Liver (tissue), 3 donors: Measurements from ENCODE around the gene RNF5.

ENCODE experiments used
- CTCF ChIP-seq: fragments of 150-350 bp; IDR thresholded peaks from 2 replicates; pipeline ENCODE4 v1.5.1; 2017; ENCODE audit warnings: improper control_type of control experiment, low read depth, low read length; ENCODE audit not compliant: missing input control
- FOXA1 ChIP-seq: IDR thresholded peaks from 2 replicates; pipeline ENCODE4 v1.6.1; 2016; ENCODE audit warnings: antibody characterized with exemption
- RAD21 ChIP-seq, 2 donors: IDR thresholded peaks; 2 replicates each; pipeline ENCODE4 v1.6.1; 2016; ENCODE audit warnings: antibody characterized with exemption in 2 of 2, mild to moderate bottlenecking in 2 of 2
- TAF1 ChIP-seq: conservative IDR thresholded peaks from 2 replicates; pipeline ENCODE4 v1.6.1; 2016; ENCODE audit warnings: antibody characterized with exemption, mild to moderate bottlenecking
- YY1 ChIP-seq: IDR thresholded peaks from 2 replicates; pipeline ENCODE4 v1.6.1; 2016; ENCODE audit warnings: antibody characterized with exemption, mild to moderate bottlenecking
- donor health status: healthy.
- donor health status: healthy.

GRCh38 chr6:32170294-32170693 lies 7.9 kb upstream of the RNF5 start:
- TF ChIP-seq CTCF (no peak), RAD21 (IDR thresholded peaks at IDR 0.05) (no peak), TAF1 (no peak), FOXA1 (no peak), YY1 (no peak)
